GM13976 (cell line): ENCODE measurements around the gene EEF1A1.
"Not testable (repeated sequence)": the region's sequence is repeated elsewhere in the genome, so short reads cannot be mapped to it uniquely, and the experiment has no call there.

Experiments used
- DNase-seq: peaks from one replicate; pipeline ENCODE4 v3.0.0; 2012; ENCODE audit warnings: low spot score
- CTCF ChIP-seq: IDR thresholded peaks from 2 replicates; pipeline ENCODE4 v1.5.1; 2012; ENCODE audit warnings: borderline replicate concordance, mild to moderate bottlenecking; ENCODE audit not compliant: insufficient read depth; ENCODE audit errors: extremely low read depth, missing control alignments, control extremely low read depth
- in situ Hi-C: fragments of 300-500 bp; cut with MboI; formaldehyde crosslinking; loops from one replicate; pipeline ENCODE4 v1.12.0; 2022; ENCODE audit warnings: low sequenced_read_pairs, mixed read lengths, inconsistent platforms; ENCODE audit not compliant: unreplicated experiment

Gene EEF1A1

GRCh38 chr6:73532293-73532692, 11.5 kb upstream of the EEF1A1 start:
- TF ChIP-seq CTCF: no peak
- DNase-seq: no peak
- in situ Hi-C loops: no loop called here

- no peak for DNase-seq
- TF ChIP-seq CTCF: no peak
- in situ Hi-C loops: no loop called here
Measured at GRCh38 chr6:73528897-73529296, 8.1 kb upstream of the EEF1A1 start.

- no peak for DNase-seq
- in situ Hi-C loops: no loop called here
- TF ChIP-seq CTCF: no peak
Measured at GRCh38 chr6:73525546-73526330, 4.9 kb upstream of the EEF1A1 start.

DNA sequence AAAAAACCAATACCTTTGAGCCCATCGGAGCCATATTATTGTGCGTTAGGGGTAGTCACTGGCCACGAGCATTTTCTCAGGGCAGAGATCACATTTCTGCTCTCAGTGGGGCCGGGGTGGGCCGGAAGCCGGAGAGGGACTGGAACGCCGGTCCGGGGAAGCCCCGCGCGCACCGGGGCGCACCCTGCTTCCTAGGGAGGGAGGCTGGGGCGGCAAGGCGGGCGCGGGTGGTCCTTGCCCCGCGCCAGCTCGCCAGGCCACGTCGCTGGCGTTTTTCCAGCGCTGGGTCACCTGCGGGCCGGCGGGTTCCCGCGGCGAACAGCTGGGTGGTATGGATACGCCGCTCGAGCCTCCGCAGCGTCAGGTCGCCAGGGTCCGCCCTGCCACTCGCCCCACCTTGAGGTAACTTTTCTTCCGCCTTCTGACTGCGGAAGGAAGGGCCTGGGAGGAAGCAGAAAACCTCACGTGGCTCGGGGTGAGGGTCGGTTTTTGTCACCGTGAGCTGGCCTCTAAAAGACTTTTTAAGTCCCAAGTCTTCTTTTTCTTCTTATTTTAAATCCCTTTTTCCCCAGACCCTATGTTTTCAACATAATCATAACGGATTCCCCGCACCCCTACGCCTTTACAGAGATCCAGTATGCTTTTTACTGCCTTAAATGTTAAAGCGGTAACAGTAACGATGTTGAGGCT, 2.7 kb upstream of the EEF1A1 start:
- in situ Hi-C loops: no loop called here
- DNase-seq: peak; percentile 72
- TF ChIP-seq CTCF: no peak

DNA sequence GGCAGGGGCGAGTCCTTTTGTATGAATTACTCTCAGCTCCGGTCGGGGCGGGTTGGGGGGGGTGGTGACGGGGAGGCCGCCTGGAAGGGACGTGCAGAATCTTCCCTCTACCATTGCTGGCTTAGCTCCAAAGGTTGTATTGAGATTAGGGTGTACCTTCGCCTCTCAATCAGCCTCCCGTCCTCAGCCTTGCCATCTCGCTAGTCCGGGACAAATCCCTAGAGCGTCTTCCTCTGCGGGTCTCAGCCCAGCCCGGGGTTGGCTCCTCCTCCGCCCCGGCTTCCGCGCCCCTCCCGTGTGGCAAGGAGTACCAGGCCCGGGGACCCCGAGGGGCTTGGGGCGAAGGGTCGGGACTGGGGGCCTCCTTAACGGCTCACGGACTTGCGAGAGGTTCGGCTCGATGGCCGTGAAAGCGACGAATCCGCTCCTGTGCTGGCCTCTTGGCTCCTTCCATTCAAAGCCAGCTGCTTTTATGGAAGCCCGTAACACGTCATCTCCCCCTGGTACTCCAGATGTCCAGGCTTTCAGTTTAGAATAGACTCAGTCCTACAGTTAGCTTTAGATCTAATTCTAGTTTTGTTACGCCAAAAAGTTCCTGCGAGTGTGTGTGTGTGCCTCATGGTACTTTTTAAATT, 636 bp upstream of the EEF1A1 start:
- in situ Hi-C loops: no loop called here
- no peak for DNase-seq
- TF ChIP-seq CTCF: no peak

DNA sequence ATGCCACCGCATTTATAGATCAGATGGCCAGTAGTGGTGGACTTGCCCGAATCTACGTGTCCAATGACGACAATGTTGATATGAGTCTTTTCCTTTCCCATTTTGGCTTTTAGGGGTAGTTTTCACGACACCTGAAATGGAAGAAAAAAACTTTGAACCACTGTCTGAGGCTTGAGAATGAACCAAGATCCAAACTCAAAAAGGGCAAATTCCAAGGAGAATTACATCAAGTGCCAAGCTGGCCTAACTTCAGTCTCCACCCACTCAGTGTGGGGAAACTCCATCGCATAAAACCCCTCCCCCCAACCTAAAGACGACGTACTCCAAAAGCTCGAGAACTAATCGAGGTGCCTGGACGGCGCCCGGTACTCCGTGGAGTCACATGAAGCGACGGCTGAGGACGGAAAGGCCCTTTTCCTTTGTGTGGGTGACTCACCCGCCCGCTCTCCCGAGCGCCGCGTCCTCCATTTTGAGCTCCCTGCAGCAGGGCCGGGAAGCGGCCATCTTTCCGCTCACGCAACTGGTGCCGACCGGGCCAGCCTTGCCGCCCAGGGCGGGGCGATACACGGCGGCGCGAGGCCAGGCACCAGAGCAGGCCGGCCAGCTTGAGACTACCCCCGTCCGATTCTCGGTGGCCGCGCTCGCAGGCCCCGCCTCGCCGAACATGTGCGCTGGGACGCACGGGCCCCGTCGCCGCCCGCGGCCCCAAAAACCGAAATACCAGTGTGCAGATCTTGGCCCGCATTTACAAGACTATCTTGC, 725 bp downstream of the EEF1A1 start:
- in situ Hi-C loops: no loop called here

GRCh38 chr6:73518982-73519881, 1.6 kb downstream of the EEF1A1 start:
- in situ Hi-C loops: not testable (repeated sequence)

More for the DNA sequence above, 725 bp downstream of the EEF1A1 start:
- DNase-seq: peak; percentile 55
- TF ChIP-seq CTCF: no peak

GRCh38 chr6:73518100-73518981, 2.5 kb downstream of the EEF1A1 start:
- DNase-seq, in situ Hi-C loops: not testable (repeated sequence)

More at GRCh38 chr6:73518982-73519881, 1.6 kb downstream of the EEF1A1 start:
- DNase-seq: not testable (repeated sequence)
